Activated CD4-positive, alpha-beta T cell treated with anti-CD3 and anti-CD28 coated beads, Interleukin-2, amount 10 ng/mL, durations not matched to agents 7 days and 5 days (primary cell): ENCODE data around the gene ZNF579. TPM values are rescaled to one million over a fixed set of nuclear protein-coding genes. Genes with fewer than 3 reads are reported as not detected.

Experiments
- CTCF ChIA-PET: fragments of 350-600 bp; sonication (Branson Sonifier 250); formaldehyde crosslinking; loops from one replicate; lab custom pipeline; 2021; ENCODE audit warnings: antibody characterized with exemption; lab: Charles Lee
- POLR2A ChIA-PET: fragments of 350-600 bp; sonication (Branson Sonifier 250); formaldehyde crosslinking; loops from one replicate; lab custom pipeline; 2021; ENCODE audit warnings: antibody characterized with exemption; lab: Charles Lee
- DNase-seq: peaks from one replicate; pipeline ENCODE4 v3.0.0-alpha.2; 2020
- H3K27ac Mint-ChIP-seq: one replicate; pipeline ENCODE4 v1.8.0; 2021; ENCODE audit warnings: mild to moderate bottlenecking, moderate library complexity, mixed read lengths
- H3K27me3 Mint-ChIP-seq: one replicate; pipeline ENCODE4 v1.8.0; 2021; ENCODE audit warnings: mixed read lengths
- H3K36me3 Mint-ChIP-seq: one replicate; pipeline ENCODE4 v1.8.0; 2021; ENCODE audit warnings: low read depth, mixed read lengths
- H3K4me1 Mint-ChIP-seq: one replicate; pipeline ENCODE4 v1.8.0; 2021; ENCODE audit warnings: mixed read lengths
- H3K4me3 Mint-ChIP-seq: one replicate; pipeline ENCODE4 v1.8.0; 2021; ENCODE audit warnings: mild to moderate bottlenecking, moderate library complexity, mixed read lengths
- H3K9me3 Mint-ChIP-seq: one replicate; pipeline ENCODE4 v1.8.0; 2021; ENCODE audit warnings: mixed read lengths
- total RNA-seq, 2 experiments: library from RNA; stranded (reverse); gene quantifications; one replicate each; pipeline ENCODE4 v1.2.3, GENCODE V29; 2021

Gene ZNF579
- total RNA-seq, 2 experiments from 2014 or later: 7.0 to 8.0 TPM

- peaks cover 26% of the 10 kb centered on the region for H3K4me1 Mint-ChIP-seq
Measured at GRCh38 chr19:55619286-55619685, 38.6 kb upstream of the ZNF579 start.

GRCh38 chr19:55618426-55618825, 37.8 kb upstream of the ZNF579 start:
- Mint-ChIP-seq H3K4me3 (no peak overlapping the region), H3K27me3 (no peaks in the 10 kb centered on the region), H3K27ac (no peak overlapping the region), H3K36me3 (peaks cover 19% of the 10 kb centered on the region), H3K9me3 (no peaks in the 10 kb centered on the region), H3K4me1 (peaks cover 20% of the 10 kb centered on the region)
- ChIA-PET POLR2A (no interaction called here), CTCF (interaction anchor here (1.2 to 4.8 kb wide), 2 partner anchors 12 to 99 kb away, joined by 4 to 30 read pairs; partner anchors contain the start of gene ZNF865)
- DNase-seq: no peak

More at GRCh38 chr19:55619286-55619685, 38.6 kb upstream of the ZNF579 start:
- Mint-ChIP-seq H3K9me3 (peaks cover 3% of the 10 kb centered on the region), H3K27ac (no peak overlapping the region), H3K27me3 (no peaks in the 10 kb centered on the region), H3K4me3 (no peak overlapping the region), H3K36me3 (peaks cover 21% of the 10 kb centered on the region)
- CTCF ChIA-PET: interaction anchor here (4.8 kb wide), 1 partner anchor 13 kb away, joined by 30 read pairs; the partner anchor contains the start of gene ZNF865
- POLR2A ChIA-PET: no interaction called here
- no peak for DNase-seq

GRCh38 chr19:55617426-55617825, 36.8 kb upstream of the ZNF579 start:
- peaks cover 26% of the 10 kb centered on the region for H3K36me3 Mint-ChIP-seq
- H3K27me3 Mint-ChIP-seq: no peaks in the 10 kb centered on the region
- DNase-seq: no peak
- H3K4me3 Mint-ChIP-seq: no peak overlapping the region
- peaks cover 17% of the 10 kb centered on the region for H3K4me1 Mint-ChIP-seq
- POLR2A ChIA-PET: no interaction called here
- CTCF ChIA-PET: interaction anchor here (0.7 to 4.8 kb wide), 3 partner anchors 11 to 98 kb away, joined by 3 to 30 read pairs (median 4); partner anchors contain the start of gene ZNF865
- H3K27ac Mint-ChIP-seq: peak overlapping the region; percentile 36
- no peaks in the 10 kb centered on the region for H3K9me3 Mint-ChIP-seq

- Mint-ChIP-seq H3K36me3 (peaks cover 26% of the 10 kb centered on the region), H3K4me3 (no peak overlapping the region), H3K4me1 (peaks cover 18% of the 10 kb centered on the region), H3K27ac (no peak overlapping the region), H3K9me3 (no peaks in the 10 kb centered on the region), H3K27me3 (no peaks in the 10 kb centered on the region)
- no peak for DNase-seq
- POLR2A ChIA-PET: no interaction called here
- CTCF ChIA-PET: interaction anchor here (0.7 kb wide), 1 partner anchor 163 kb away, joined by 3 read pairs; no protein-coding TSS in a partner anchor
Measured at GRCh38 chr19:55616395-55616875, 35.8 kb upstream of the ZNF579 start.

DNA sequence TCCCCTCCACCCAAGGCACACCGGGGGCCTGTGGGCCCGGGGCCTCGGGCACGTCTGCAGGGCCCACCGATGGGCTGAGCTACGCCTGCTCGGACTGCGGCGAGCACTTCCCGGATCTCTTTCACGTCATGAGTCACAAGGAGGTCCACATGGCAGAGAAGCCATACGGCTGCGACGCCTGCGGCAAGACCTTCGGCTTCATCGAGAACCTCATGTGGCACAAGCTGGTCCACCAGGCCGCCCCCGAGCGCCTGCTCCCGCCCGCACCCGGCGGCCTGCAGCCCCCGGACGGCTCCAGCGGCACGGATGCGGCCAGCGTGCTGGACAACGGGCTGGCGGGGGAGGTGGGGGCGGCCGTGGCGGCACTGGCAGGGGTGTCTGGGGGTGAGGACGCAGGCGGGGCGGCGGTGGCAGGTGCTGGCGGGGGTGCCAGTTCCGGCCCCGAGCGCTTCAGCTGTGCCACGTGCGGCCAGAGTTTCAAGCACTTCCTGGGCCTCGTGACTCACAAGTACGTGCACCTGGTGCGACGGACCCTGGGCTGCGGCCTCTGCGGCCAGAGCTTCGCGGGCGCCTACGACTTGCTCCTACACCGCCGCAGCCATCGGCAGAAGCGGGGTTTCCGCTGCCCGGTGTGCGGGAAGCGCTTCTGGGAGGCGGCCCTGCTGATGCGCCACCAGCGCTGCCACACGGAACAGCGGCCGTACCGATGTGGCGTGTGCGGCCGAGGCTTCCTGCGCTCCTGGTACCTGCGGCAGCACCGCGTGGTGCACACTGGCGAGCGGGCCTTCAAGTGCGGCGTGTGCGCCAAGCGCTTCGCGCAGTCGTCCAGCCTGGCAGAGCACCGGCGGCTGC, 35.1 kb upstream of the ZNF579 start:
- Mint-ChIP-seq H3K9me3 (no peaks in the 10 kb centered on the region), H3K4me1 (peaks cover 16% of the 10 kb centered on the region), H3K36me3 (peaks cover 26% of the 10 kb centered on the region), H3K27ac (no peak overlapping the region), H3K4me3 (no peak overlapping the region), H3K27me3 (no peaks in the 10 kb centered on the region)
- POLR2A ChIA-PET: no interaction called here
- CTCF ChIA-PET: interaction anchor here (0.7 to 1.0 kb wide), 2 partner anchors 9 to 162 kb away, joined by 3 read pairs; no protein-coding TSS in a partner anchor
- no peak for DNase-seq

DNA sequence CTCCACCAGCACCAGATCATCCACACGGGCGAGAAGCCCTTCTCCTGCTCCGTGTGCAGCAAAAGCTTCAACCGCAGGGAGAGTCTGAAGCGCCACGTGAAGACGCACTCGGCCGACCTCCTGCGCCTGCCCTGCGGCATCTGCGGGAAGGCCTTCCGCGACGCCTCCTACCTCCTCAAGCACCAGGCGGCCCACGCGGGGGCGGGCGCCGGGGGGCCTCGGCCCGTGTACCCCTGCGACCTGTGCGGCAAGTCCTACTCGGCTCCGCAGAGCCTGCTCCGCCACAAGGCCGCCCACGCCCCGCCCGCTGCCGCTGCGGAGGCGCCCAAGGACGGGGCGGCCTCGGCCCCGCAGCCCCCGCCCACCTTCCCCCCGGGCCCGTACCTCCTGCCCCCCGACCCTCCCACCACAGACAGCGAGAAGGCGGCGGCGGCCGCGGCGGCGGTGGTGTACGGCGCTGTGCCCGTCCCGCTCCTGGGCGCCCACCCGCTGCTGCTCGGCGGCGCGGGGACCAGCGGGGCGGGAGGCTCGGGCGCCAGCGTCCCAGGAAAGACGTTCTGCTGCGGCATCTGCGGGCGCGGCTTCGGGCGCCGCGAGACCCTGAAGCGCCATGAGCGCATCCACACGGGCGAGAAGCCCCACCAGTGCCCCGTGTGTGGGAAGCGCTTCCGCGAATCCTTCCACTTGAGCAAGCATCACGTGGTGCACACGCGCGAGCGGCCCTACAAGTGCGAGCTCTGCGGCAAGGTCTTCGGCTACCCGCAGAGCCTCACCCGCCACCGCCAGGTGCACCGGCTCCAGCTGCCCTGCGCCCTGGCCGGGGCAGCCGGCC, 34.3 kb upstream of the ZNF579 start:
- Mint-ChIP-seq H3K4me1 (peaks cover 12% of the 10 kb centered on the region), H3K36me3 (peaks cover 22% of the 10 kb centered on the region), H3K27me3 (no peaks in the 10 kb centered on the region), H3K9me3 (no peaks in the 10 kb centered on the region), H3K27ac (no peak overlapping the region), H3K4me3 (no peak overlapping the region)
- POLR2A ChIA-PET: no interaction called here
- no peak for DNase-seq
- CTCF ChIA-PET: interaction anchor here (1.0 kb wide), 1 partner anchor 8 kb away, joined by 3 read pairs; no protein-coding TSS in a partner anchor

- Mint-ChIP-seq H3K27me3 (no peaks in the 10 kb centered on the region), H3K36me3 (peaks cover 28% of the 10 kb centered on the region), H3K9me3 (no peaks in the 10 kb centered on the region), H3K4me1 (peaks cover 9% of the 10 kb centered on the region), H3K4me3 (no peak overlapping the region), H3K27ac (no peak overlapping the region)
- no peak for DNase-seq
- ChIA-PET CTCF (no interaction called here), POLR2A (no interaction called here)
Measured at GRCh38 chr19:55613930-55614710, 33.5 kb upstream of the ZNF579 start.

DNA sequence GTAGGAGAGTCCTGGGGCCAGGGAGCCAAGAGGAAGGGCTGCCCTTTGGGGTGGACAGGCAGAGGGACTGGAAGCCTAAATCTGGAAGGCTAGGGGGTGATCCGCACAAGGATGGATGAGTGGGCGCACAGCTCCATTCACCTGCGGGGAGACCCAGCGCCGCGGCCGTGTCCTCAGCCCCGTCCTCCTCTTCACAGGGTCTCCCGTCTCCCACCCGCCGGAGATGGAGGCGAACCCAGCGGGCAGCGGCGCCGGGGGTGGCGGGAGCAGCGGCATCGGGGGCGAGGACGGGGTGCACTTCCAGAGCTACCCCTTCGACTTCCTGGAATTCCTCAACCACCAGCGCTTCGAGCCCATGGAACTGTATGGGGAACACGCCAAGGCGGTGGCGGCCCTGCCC, 32.7 kb upstream of the ZNF579 start:
- H3K27ac Mint-ChIP-seq: no peak overlapping the region
- peaks cover 32% of the 10 kb centered on the region for H3K36me3 Mint-ChIP-seq
- ChIA-PET CTCF (no interaction called here), POLR2A (no interaction called here)
- peaks cover 13% of the 10 kb centered on the region for H3K4me1 Mint-ChIP-seq
- H3K9me3 Mint-ChIP-seq: no peaks in the 10 kb centered on the region
- no peak for DNase-seq
- no peaks in the 10 kb centered on the region for H3K27me3 Mint-ChIP-seq
- H3K4me3 Mint-ChIP-seq: no peak overlapping the region

DNA sequence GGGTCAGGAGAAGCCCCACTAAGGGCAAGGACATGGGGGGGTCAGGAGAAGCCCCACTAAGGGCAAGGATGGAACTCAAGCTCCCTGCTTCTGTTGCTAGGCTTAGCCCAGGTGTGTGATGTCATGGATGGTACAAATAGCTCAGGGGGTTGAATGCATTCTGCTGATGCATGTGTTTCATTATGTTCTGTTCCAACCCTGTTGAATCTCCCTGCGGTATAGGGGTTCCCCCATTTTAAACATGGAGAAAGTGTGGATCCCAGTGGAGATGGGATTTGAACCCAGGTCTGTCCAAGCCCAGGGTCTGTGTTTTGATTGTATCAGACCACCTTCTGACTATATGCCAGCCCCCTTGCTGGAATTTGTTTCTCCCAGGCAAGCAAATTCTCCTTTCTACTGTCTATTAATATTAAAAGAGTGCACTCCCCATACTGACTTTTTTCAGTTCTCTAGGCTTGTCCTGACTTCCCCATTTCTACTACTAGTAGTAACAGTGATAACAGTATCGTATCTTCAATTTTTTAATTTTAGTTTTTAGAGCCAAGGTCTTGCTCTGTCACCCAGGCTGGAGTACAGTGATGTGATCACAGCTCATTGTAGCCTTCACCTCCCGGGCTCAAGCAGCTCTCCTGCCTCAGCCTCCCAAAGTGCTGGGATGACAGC, 31.5 kb upstream of the ZNF579 start:
- Mint-ChIP-seq H3K4me3 (no peak overlapping the region), H3K9me3 (no peaks in the 10 kb centered on the region), H3K27me3 (no peaks in the 10 kb centered on the region), H3K36me3 (peaks cover 31% of the 10 kb centered on the region), H3K27ac (no peak overlapping the region), H3K4me1 (peaks cover 22% of the 10 kb centered on the region)
- ChIA-PET CTCF (no interaction called here), POLR2A (interaction anchor here (0.9 kb wide), 1 partner anchor 8 kb away, joined by 3 read pairs; no protein-coding TSS in a partner anchor)
- DNase-seq: no peak

- Mint-ChIP-seq H3K27ac (no peak overlapping the region), H3K4me1 (peaks cover 29% of the 10 kb centered on the region), H3K36me3 (peaks cover 31% of the 10 kb centered on the region), H3K27me3 (no peaks in the 10 kb centered on the region), H3K4me3 (no peak overlapping the region), H3K9me3 (no peaks in the 10 kb centered on the region)
- CTCF ChIA-PET: no interaction called here
- no peak for DNase-seq
- POLR2A ChIA-PET: no interaction called here
Measured at GRCh38 chr19:55611300-55611982, 30.8 kb upstream of the ZNF579 start.

DNA sequence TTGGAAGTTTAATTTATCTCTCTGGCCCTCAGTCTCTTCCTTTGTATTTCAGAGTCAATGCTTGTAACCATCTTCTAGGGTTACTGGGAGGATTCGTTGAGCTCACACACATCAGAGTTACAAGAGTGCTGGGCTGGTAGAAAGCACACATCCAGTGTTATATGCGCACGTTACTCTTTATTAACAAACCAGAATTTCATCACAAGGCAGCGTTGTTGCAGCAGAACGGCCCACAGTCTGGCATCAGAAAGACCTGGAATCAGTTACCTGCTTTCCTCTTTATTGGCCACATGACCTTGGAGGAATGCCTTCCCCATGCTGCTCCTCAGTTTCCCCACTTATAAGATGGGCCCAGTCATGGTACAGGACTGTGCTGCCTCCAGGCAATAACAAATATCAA, 28.7 kb upstream of the ZNF579 start:
- ChIA-PET CTCF (interaction anchor here (1.3 kb wide), 1 partner anchor 17 kb away, joined by 3 read pairs; no protein-coding TSS in a partner anchor), POLR2A (no interaction called here)
- Mint-ChIP-seq H3K36me3 (peaks cover 29% of the 10 kb centered on the region), H3K4me1 (peaks cover 40% of the 10 kb centered on the region), H3K9me3 (no peaks in the 10 kb centered on the region), H3K4me3 (no peak overlapping the region), H3K27ac (no peak overlapping the region), H3K27me3 (no peaks in the 10 kb centered on the region)
- DNase-seq: no peak
